Lower leg skin (tissue), 4 donors: Measurements from ENCODE around the gene ZNF146. TPM values are rescaled to one million over a fixed set of nuclear protein-coding genes. Genes with fewer than 3 reads are reported as not detected.
"Not testable (repeated sequence)": the region's sequence is repeated elsewhere in the genome, so short reads cannot be mapped to it uniquely, and the experiment has no call there.

Source experiments
- DNase-seq, 2 donors: peaks; one replicate each; pipeline ENCODE4 v3.0.0-alpha.2; 2019; ENCODE audit warnings: low spot score in 2 of 2
- H3K4me3 ChIP-seq: fragments of 200-600 bp; sonication (generic); 2 replicates; pipeline ENCODE4 v1.5.1; 2017; ENCODE audit warnings: mild to moderate bottlenecking, low read depth; ENCODE audit not compliant: poor library complexity, severe bottlenecking
- POLR2A ChIP-seq, 2 donors: fragments of 450-650 bp; IDR thresholded peaks; one replicate each; pipeline ENCODE4 v1.6.1; 2016 to 2017; ENCODE audit warnings: antibody characterized with exemption in 2 of 2, mild to moderate bottlenecking in 1 of 2, moderate library complexity in 1 of 2
- WGBS, 2 donors: methylation state at CpG; one replicate each; pipeline ENCODE4 v1.1.5; 2018; 5-methylcytosine and 5-hydroxymethylcytosine counted together
- intact Hi-C: fragments of 100-400 bp; cut with DNase I; formaldehyde crosslinking; loops from one replicate; pipeline ENCODE4 v1.15.0; 2023; ENCODE audit warnings: low total_unique reads
- total RNA-seq, 4 donors: library from RNA; depleted of rRNA; stranded (reverse); fragments of >200 nt; gene quantifications; one replicate each; pipeline ENCODE4 v1.1.0, GENCODE V29; 2016
- TF ChIP-seq, protein P1 (sequence below), 3 donors: fragments of 450-650 bp; IDR thresholded peaks; one replicate each; pipeline ENCODE4 v1.5.1; 2016; ENCODE audit warnings: antibody characterized with exemption in 3 of 3, mild to moderate bottlenecking in 3 of 3, moderate library complexity in 2 of 3

Gene ZNF146
- total RNA-seq, 4 donors from 2014 or later = 55.8 to 78.6 (median 66.5) TPM

DNA sequence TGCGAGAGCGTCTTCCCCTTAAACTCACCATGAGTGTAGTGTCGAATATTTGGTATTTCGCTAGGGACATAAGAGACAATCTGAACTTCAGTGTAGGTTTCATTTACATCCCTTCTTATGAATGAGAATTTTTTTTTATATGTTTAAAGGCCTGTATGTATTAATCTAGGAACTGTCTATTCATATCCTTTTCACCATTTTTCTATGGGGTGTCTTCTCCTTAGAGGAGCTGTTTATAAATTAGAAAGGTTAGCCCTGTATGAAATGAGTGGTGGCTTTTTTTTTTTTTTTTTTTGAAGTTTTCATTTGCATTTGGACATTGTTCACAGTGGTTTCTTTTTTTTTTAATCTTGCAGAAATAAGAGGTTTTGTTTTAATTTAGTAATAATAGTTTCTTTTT is 7.6 kb downstream of the ZNF146 start:
- intact Hi-C loops = no loop called here
- DNase-seq = no peak
- no peak overlapping the region for H3K4me3 ChIP-seq
- WGBS, 2 donors = 97 to 99% methylated on average over 4 of the region's 4 CpGs
- TF ChIP-seq, protein P1, sequence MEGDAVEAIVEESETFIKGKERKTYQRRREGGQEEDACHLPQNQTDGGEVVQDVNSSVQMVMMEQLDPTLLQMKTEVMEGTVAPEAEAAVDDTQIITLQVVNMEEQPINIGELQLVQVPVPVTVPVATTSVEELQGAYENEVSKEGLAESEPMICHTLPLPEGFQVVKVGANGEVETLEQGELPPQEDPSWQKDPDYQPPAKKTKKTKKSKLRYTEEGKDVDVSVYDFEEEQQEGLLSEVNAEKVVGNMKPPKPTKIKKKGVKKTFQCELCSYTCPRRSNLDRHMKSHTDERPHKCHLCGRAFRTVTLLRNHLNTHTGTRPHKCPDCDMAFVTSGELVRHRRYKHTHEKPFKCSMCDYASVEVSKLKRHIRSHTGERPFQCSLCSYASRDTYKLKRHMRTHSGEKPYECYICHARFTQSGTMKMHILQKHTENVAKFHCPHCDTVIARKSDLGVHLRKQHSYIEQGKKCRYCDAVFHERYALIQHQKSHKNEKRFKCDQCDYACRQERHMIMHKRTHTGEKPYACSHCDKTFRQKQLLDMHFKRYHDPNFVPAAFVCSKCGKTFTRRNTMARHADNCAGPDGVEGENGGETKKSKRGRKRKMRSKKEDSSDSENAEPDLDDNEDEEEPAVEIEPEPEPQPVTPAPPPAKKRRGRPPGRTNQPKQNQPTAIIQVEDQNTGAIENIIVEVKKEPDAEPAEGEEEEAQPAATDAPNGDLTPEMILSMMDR (IDR thresholded peaks at IDR 0.05) = no peak
- no peak for TF ChIP-seq POLR2A (IDR thresholded peaks at IDR 0.05)

DNA sequence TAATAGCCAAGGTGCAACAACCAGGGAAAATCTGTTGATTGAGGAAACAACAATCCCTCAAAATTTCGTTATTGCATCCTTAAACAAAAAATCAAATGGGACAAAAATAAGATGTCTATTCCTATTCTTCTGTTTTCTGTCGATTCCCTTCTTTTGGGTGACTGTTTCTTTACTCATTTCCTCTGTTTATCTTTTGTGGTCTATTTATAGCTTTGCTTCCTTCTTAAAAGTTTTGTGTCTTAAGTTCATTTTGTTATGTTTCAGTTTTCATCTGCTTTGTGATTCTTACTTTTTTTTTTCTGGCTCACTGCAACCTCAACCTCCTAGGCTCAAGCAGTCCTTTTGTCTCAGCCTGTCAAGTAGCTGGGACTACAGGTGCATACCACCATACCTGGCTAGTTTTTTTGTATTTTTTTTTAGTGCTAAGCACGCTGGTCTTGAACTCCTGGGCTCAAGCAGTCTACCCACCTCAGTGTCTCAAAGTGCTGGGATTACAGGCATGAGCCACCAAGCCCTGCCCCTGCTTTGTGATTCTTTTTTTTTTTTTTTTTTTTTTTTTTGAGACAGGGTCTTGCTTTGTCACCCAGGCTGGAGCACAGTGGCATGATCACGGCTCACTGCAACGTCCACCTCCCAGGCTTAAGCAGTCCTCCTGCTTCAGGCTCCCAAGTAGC is 10.4 kb downstream of the ZNF146 start:
- no peak overlapping the region for H3K4me3 ChIP-seq
- DNase-seq = no peak
- intact Hi-C loops = no loop called here
- TF ChIP-seq POLR2A (IDR thresholded peaks at IDR 0.05) = no peak
- TF ChIP-seq, protein P1 (IDR thresholded peaks at IDR 0.05) = no peak
- 63 to 68% methylated on average over 5 of the region's 5 CpGs for WGBS, 2 donors

DNA sequence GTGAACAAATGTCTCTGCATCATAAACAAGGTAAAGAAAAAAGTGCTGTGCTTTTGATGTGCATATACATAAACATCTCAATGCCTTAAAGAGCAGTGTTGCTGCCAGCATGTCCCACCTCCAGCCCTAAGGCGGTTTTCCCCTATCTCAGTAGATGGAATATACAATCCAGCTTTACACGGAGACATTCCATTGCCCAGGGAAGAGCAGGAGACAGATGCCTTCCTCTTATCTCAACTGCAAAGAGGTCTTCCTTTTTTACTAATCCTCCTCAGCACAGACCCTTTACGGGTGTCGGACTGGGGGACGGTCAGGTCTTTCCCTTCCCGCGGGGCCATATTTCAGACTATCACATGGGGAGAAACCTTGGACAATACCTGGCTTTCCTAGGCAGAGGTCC is 18.7 kb downstream of the ZNF146 start:
- H3K4me3 ChIP-seq, intact Hi-C loops, DNase-seq: not testable (repeated sequence)
- WGBS, 2 donors = 83 to 95% methylated on average over 7 of the region's 7 CpGs

DNA sequence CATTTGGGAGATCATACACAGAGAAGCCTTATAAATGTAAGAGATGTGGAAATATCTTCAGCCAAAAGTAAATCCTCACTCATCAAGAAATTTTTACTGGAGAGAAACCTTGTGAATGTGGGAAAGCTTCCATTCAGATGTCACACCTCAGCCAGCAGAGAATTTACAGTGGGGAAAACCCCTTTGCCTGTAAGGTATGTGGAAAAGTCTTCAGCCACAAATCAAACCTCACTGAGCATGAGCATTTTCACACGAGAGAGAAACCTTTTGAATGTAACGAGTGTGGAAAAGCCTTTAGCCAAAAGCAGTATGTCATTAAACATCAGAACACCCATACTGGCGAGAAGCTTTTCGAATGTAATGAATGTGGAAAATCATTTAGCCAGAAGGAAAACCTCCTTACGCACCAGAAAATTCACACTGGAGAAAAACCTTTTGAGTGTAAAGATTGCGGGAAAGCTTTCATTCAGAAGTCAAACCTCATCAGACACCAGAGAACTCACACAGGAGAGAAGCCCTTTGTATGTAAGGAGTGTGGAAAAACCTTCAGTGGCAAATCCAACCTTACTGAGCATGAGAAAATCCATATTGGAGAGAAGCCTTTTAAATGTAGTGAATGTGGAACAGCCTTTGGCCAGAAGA is 21.5 kb downstream of the ZNF146 start:
- intact Hi-C loops = no loop called here
- no peak for DNase-seq
- no peak overlapping the region for H3K4me3 ChIP-seq
- WGBS, 2 donors = 92% methylated on average over 6 of the region's 6 CpGs
- TF ChIP-seq, protein P1 (IDR thresholded peaks at IDR 0.05) = no peak

DNA sequence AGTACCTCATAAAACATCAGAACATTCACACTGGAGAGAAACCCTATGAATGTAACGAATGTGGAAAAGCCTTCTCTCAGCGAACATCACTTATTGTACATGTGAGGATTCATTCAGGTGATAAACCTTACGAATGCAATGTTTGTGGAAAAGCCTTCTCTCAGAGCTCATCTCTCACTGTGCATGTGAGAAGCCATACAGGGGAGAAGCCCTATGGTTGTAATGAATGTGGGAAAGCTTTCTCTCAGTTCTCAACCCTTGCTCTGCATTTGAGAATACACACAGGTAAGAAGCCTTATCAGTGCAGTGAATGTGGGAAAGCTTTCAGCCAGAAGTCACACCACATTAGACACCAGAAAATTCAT is 22.0 kb downstream of the ZNF146 start:
- 95 to 98% methylated on average over 3 of the region's 3 CpGs for WGBS, 2 donors
- intact Hi-C loops = no loop called here
- DNase-seq = no peak
- H3K4me3 ChIP-seq = no peak overlapping the region
- no peak for TF ChIP-seq POLR2A (IDR thresholded peaks at IDR 0.05)
- TF ChIP-seq, protein P1 (IDR thresholded peaks at IDR 0.05) = no peak

DNA sequence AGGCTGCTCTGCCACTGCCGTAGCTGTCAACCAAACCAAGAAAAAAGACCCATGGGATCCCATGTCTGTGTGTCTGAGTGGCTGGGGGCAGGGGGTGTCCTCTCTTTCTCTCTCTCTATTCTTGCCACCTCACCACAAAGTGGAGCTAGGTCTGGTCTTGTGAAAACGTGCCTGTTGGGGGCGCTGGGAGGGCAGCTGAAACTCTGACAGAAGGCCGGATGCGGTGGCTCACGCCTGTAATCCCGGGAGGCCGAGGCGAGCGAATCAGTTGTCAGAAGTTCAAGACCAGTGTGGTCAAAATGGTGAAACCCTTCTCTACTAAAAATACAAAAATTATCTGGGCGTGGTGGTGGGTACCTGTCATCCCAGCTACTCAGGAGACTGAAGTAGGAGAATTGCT is 29.2 kb downstream of the ZNF146 start:
- H3K4me3 ChIP-seq = no peak overlapping the region
- DNase-seq = no peak
- TF ChIP-seq, protein P1 (IDR thresholded peaks at IDR 0.05) = no peak
- TF ChIP-seq POLR2A (IDR thresholded peaks at IDR 0.05) = no peak
- 78 to 81% methylated on average over 11 of the region's 11 CpGs for WGBS, 2 donors
- intact Hi-C loops = no loop called here
